HEK293 (cell line): ENCODE measurements around the gene SDHD.

Experiments
- CTCF ChIA-PET: fragments of 350-600 bp; formaldehyde crosslinking; extraction: SDS; loops from one replicate; lab custom pipeline; 2021; ENCODE audit warnings: antibody characterized with exemption; lab: Yijun Ruan, JAX
- POLR2A ChIA-PET: fragments of 300-600 bp; formaldehyde crosslinking; extraction: SDS; loops from one replicate; lab custom pipeline; 2020; ENCODE audit warnings: antibody characterized with exemption, inconsistent platforms; lab: Yijun Ruan, JAX
- H3K27ac ChIP-seq: fragments of 200-500 bp; sonication (Bioruptor generic); 2 replicates; pipeline ENCODE4 v1.5.1; 2014; ENCODE audit warnings: low read depth, low read length, control low read depth, inconsistent platforms; ENCODE audit errors: extremely low read depth
- H3K36me3 ChIP-seq, 2 experiments: fragments of 200-500 bp in 1 of 2; sonication (Bioruptor generic) in 1 of 2; 1 replicate in 1 of 2; 2 replicates in 1 of 2; pipeline ENCODE4 v1.5.1; 2014 to 2017; ENCODE audit warnings: inconsistent platforms in 2 of 2, low read length in 2 of 2; ENCODE audit not compliant: control insufficient read depth in 2 of 2, insufficient read depth in 1 of 2
- H3K4me1 ChIP-seq: fragments of 200-500 bp; sonication (Bioruptor generic); 2 replicates; pipeline ENCODE4 v1.5.1; 2014; ENCODE audit warnings: mild to moderate bottlenecking, low read length, inconsistent platforms; ENCODE audit not compliant: control insufficient read depth, insufficient read depth
- H3K4me3 ChIP-seq: 2 replicates; pipeline ENCODE4 v1.5.1; 2011; ENCODE audit warnings: low read depth, mild to moderate bottlenecking, control low read depth, low read length, moderate library complexity
- H3K9me3 ChIP-seq: fragments of 200-500 bp; sonication (Bioruptor generic); 2 replicates; pipeline ENCODE4 v1.5.1; 2014; ENCODE audit warnings: low read depth, low read length, inconsistent platforms; ENCODE audit not compliant: control insufficient read depth, insufficient read depth
- HOXA7 ChIP-seq: sonication (generic); formaldehyde crosslinking; IDR thresholded peaks from 2 replicates; pipeline ENCODE4 v1.8.1; 2022; ENCODE audit warnings: missing genetic modification reagents, borderline replicate concordance
- KLF16 ChIP-seq: fragments of 450-650 bp; formaldehyde crosslinking; IDR thresholded peaks from 2 replicates; pipeline ENCODE4 v1.5.1; 2017; ENCODE audit warnings: missing biosample characterization, missing genetic modification characterization
- SETDB1 ChIP-seq: IDR thresholded peaks from one replicate; pipeline ENCODE4 v1.6.1; 2017; ENCODE audit warnings: mild to moderate bottlenecking, low read length, moderate library complexity, mixed read lengths; ENCODE audit not compliant: insufficient read length
- ZNF112 ChIP-seq: fragments of 450-650 bp; formaldehyde crosslinking; IDR thresholded peaks from 2 replicates; pipeline ENCODE4 v1.5.0; 2017; ENCODE audit warnings: missing biosample characterization, missing genetic modification characterization
- ZNF184 ChIP-seq: fragments of 450-650 bp; IDR thresholded peaks from 2 replicates; pipeline ENCODE4 v1.5.1; 2018; ENCODE audit warnings: missing biosample characterization, mild to moderate bottlenecking, missing genetic modification characterization
- ZNF223 ChIP-seq: fragments of 450-650 bp; formaldehyde crosslinking; IDR thresholded peaks from 2 replicates; pipeline ENCODE4 v1.5.1; 2016; ENCODE audit warnings: missing biosample characterization, missing genetic modification characterization
- ZNF302 ChIP-seq: fragments of 450-650 bp; formaldehyde crosslinking; IDR thresholded peaks from 2 replicates; pipeline ENCODE4 v1.5.1; 2016; ENCODE audit warnings: missing biosample characterization, missing genetic modification characterization, low read depth
- ZNF426 ChIP-seq: fragments of 450-650 bp; formaldehyde crosslinking; IDR thresholded peaks from 2 replicates; pipeline ENCODE4 v1.5.1; 2017; ENCODE audit warnings: missing biosample characterization, missing genetic modification characterization, mild to moderate bottlenecking, inconsistent platforms, moderate library complexity
- ZNF585B ChIP-seq: fragments of 450-650 bp; formaldehyde crosslinking; IDR thresholded peaks from 2 replicates; pipeline ENCODE4 v1.5.1; 2016; ENCODE audit warnings: missing biosample characterization, missing genetic modification characterization
- ZNF624 ChIP-seq: fragments of 450-650 bp; formaldehyde crosslinking; IDR thresholded peaks from 2 replicates; pipeline ENCODE4 v1.5.1; 2017; ENCODE audit warnings: missing biosample characterization, missing genetic modification characterization
- ZNF629 ChIP-seq: fragments of 450-650 bp; formaldehyde crosslinking; IDR thresholded peaks from 2 replicates; pipeline ENCODE4 v1.5.1; 2017; ENCODE audit warnings: missing biosample characterization, missing genetic modification characterization
- ZNF654 ChIP-seq: fragments of 450-650 bp; formaldehyde crosslinking; IDR thresholded peaks from 2 replicates; pipeline ENCODE4 v1.5.1; 2016; ENCODE audit warnings: low read depth, missing biosample characterization, missing genetic modification characterization
- ZNF785 ChIP-seq: fragments of 450-650 bp; formaldehyde crosslinking; IDR thresholded peaks from 2 replicates; pipeline ENCODE4 v1.5.1; 2016; ENCODE audit warnings: missing biosample characterization, missing genetic modification characterization
- ZNF843 ChIP-seq: fragments of 450-650 bp; formaldehyde crosslinking; IDR thresholded peaks from 2 replicates; pipeline ENCODE4 v1.5.1; 2016; ENCODE audit warnings: missing biosample characterization, missing genetic modification characterization
- ZSCAN23 ChIP-seq: fragments of 450-650 bp; formaldehyde crosslinking; IDR thresholded peaks from 2 replicates; pipeline ENCODE4 v1.5.1; 2016; ENCODE audit warnings: missing biosample characterization, missing genetic modification characterization
- TF ChIP-seq, protein P1 (sequence below): fragments of 450-650 bp; formaldehyde crosslinking; IDR thresholded peaks from 2 replicates; pipeline ENCODE4 v1.5.1; 2016; ENCODE audit warnings: missing biosample characterization, missing genetic modification characterization
- TF ChIP-seq, protein P2 (sequence below): fragments of 450-650 bp; formaldehyde crosslinking; IDR thresholded peaks from 2 replicates; pipeline ENCODE4 v1.5.1; 2016; ENCODE audit warnings: missing biosample characterization, missing genetic modification characterization
- TF ChIP-seq, protein P3 (sequence below): fragments of 450-650 bp; formaldehyde crosslinking; conservative IDR thresholded peaks from 2 replicates; pipeline ENCODE4 v1.5.1; 2016; ENCODE audit warnings: low read depth, missing biosample characterization, missing genetic modification characterization
- TF ChIP-seq, protein P4 (sequence below): fragments of 450-650 bp; formaldehyde crosslinking; IDR thresholded peaks from 2 replicates; pipeline ENCODE4 v1.5.1; 2016; ENCODE audit warnings: missing biosample characterization, missing genetic modification characterization

SDHD gene

DNA sequence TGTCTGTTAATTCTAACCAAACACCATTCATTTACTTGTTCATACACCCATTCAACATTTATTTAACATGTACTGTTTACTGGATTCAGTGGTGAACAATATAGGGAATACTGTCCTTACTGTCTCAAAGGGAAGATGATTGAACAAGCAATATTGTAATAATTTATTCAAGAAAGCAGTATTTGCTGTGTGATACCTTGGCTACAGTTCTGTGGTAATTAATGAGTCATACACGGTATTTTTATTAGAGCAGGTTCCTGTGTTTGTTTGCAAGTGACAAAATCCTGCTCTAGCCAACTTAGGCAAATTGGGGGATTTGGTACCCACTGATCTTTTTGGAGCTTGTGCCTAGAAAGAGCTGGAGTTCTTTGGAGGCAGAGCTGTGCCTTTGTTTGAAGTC lies 28.6 kb upstream of the SDHD start:
- Histone ChIP-seq H3K4me1 (no peaks in the 10 kb centered on the region), H3K4me3 (no peak overlapping the region), H3K9me3 (no peaks in the 10 kb centered on the region), H3K27ac (no peak overlapping the region), H3K36me3 (peaks cover 8 to 84% of the 10 kb centered on the region in 2 experiments)
- ChIA-PET CTCF (no interaction called here), POLR2A (no interaction called here)
- TF ChIP-seq ZNF585B (no peak), ZNF785 (tag by site-specific recombination) (no peak), ZNF302 (tag by site-specific recombination) (no peak), KLF16 (tag by site-specific recombination) (no peak), ZNF112 (tag by site-specific recombination) (no peak), ZNF654 (tag by site-specific recombination) (no peak), SETDB1 (no peak), ZNF843 (tag by site-specific recombination) (no peak), ZNF426 (tag by site-specific recombination) (no peak), HOXA7 (CRISPR knock-in tag) (no peak), ZNF629 (no peak), ZNF624 (tag by site-specific recombination) (no peak), ZNF223 (tag by site-specific recombination) (no peak), ZNF184 (tag by site-specific recombination) (no peak), ZSCAN23 (tag by site-specific recombination) (no peak)
- TF ChIP-seq, protein P1, sequence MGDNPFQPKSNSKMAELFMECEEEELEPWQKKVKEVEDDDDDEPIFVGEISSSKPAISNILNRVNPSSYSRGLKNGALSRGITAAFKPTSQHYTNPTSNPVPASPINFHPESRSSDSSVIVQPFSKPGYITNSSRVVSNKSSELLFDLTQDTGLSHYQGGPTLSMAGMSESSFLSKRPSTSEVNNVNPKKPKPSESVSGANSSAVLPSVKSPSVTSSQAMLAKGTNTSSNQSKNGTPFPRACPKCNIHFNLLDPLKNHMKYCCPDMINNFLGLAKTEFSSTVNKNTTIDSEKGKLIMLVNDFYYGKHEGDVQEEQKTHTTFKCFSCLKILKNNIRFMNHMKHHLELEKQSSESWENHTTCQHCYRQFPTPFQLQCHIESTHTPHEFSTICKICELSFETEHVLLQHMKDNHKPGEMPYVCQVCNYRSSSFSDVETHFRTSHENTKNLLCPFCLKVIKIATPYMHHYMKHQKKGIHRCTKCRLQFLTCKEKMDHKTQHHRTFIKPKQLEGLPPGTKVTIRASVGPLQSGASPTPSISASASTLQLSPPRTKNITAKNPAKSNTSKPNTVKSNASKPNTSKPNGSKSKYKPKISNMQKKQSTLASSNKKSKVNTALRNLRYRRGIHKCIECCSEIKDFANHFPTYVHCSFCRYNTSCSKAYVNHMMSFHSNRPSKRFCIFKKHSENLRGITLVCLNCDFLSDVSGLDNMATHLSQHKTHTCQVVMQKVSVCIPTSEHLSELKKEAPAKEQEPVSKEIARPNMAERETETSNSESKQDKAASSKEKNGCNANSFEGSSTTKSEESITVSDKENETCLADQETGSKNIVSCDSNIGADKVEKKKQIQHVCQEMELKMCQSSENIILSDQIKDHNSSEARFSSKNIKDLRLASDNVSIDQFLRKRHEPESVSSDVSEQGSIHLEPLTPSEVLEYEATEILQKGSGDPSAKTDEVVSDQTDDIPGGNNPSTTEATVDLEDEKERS (tag by site-specific recombination) = no peak
- TF ChIP-seq, protein P2, sequence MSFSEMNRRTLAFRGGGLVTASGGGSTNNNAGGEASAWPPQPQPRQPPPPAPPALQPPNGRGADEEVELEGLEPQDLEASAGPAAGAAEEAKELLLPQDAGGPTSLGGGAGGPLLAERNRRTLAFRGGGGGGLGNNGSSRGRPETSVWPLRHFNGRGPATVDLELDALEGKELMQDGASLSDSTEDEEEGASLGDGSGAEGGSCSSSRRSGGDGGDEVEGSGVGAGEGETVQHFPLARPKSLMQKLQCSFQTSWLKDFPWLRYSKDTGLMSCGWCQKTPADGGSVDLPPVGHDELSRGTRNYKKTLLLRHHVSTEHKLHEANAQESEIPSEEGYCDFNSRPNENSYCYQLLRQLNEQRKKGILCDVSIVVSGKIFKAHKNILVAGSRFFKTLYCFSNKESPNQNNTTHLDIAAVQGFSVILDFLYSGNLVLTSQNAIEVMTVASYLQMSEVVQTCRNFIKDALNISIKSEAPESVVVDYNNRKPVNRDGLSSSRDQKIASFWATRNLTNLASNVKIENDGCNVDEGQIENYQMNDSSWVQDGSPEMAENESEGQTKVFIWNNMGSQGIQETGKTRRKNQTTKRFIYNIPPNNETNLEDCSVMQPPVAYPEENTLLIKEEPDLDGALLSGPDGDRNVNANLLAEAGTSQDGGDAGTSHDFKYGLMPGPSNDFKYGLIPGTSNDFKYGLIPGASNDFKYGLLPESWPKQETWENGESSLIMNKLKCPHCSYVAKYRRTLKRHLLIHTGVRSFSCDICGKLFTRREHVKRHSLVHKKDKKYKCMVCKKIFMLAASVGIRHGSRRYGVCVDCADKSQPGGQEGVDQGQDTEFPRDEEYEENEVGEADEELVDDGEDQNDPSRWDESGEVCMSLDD (tag by site-specific recombination) = no peak

DNA sequence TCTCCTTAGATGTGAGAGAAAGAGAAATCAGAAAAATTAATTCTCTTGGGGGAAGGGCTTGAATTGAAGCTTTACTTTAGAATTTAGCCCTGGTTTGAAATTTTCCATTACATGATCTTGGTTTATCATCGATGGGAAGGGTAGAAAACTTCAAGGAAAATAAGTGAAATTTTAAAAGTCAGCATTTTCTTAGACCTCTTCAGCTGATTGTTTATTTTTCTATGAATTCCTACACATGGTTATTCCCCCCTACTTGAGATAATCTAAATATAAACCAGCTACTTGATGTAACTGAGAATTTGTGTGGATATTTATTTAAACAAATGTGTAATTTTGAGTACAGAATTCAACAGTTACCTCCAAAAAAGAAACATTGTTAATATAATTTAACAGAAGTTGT lies 23.8 kb upstream of the SDHD start:
- CTCF ChIA-PET = interaction anchor here (0.6 kb wide), 1 partner anchor 216 kb away, joined by 4 read pairs; no protein-coding TSS in a partner anchor
- Histone ChIP-seq H3K4me1 (no peaks in the 10 kb centered on the region), H3K9me3 (no peaks in the 10 kb centered on the region), H3K4me3 (no peak overlapping the region), H3K36me3 (peaks cover 8 to 55% of the 10 kb centered on the region in 2 experiments), H3K27ac (no peak overlapping the region)
- TF ChIP-seq, protein P3, sequence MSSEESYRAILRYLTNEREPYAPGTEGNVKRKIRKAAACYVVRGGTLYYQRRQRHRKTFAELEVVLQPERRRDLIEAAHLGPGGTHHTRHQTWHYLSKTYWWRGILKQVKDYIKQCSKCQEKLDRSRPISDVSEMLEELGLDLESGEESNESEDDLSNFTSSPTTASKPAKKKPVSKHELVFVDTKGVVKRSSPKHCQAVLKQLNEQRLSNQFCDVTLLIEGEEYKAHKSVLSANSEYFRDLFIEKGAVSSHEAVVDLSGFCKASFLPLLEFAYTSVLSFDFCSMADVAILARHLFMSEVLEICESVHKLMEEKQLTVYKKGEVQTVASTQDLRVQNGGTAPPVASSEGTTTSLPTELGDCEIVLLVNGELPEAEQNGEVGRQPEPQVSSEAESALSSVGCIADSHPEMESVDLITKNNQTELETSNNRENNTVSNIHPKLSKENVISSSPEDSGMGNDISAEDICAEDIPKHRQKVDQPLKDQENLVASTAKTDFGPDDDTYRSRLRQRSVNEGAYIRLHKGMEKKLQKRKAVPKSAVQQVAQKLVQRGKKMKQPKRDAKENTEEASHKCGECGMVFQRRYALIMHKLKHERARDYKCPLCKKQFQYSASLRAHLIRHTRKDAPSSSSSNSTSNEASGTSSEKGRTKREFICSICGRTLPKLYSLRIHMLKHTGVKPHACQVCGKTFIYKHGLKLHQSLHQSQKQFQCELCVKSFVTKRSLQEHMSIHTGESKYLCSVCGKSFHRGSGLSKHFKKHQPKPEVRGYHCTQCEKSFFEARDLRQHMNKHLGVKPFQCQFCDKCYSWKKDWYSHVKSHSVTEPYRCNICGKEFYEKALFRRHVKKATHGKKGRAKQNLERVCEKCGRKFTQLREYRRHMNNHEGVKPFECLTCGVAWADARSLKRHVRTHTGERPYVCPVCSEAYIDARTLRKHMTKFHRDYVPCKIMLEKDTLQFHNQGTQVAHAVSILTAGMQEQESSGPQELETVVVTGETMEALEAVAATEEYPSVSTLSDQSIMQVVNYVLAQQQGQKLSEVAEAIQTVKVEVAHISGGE (tag by site-specific recombination) = no peak
- TF ChIP-seq, protein P4, sequence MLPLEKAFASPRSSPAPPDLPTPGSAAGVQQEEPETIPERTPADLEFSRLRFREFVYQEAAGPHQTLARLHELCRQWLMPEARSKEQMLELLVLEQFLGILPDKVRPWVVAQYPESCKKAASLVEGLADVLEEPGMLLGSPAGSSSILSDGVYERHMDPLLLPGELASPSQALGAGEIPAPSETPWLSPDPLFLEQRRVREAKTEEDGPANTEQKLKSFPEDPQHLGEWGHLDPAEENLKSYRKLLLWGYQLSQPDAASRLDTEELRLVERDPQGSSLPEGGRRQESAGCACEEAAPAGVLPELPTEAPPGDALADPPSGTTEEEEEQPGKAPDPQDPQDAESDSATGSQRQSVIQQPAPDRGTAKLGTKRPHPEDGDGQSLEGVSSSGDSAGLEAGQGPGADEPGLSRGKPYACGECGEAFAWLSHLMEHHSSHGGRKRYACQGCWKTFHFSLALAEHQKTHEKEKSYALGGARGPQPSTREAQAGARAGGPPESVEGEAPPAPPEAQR = no peak
- POLR2A ChIA-PET = no interaction called here
